KBM-7 (cell line): ENCODE measurements around the gene PRSS21.

Experiments used
- DNase-seq: peaks from one replicate; pipeline ENCODE4 v3.0.0-alpha.2; 2015
- in situ Hi-C: fragments of 300-500 bp; cut with MboI; formaldehyde crosslinking; loops from 2 replicates; pipeline ENCODE4 v1.14.3; 2020; ENCODE audit warnings: low sequenced_read_pairs, low pct_unique_long_range_greater_than_20kb, mixed read lengths

The PRSS21 gene

GRCh38 chr16:2855536-2855935, 38.5 kb downstream of the PRSS21 start:
- in situ Hi-C loops = no loop called here
- DNase-seq = no peak

GRCh38 chr16:2856061-2856670, 39.1 kb downstream of the PRSS21 start:
- DNase-seq = no peak
- in situ Hi-C loops = no loop called here

- in situ Hi-C loops = no loop called here
- no peak for DNase-seq
These were observed 39.8 kb downstream of the PRSS21 start for GRCh38 chr16:2856686-2857450.

GRCh38 chr16:2857451-2858244, 40.6 kb downstream of the PRSS21 start, which contains the start of gene PRSS22:
TSS of gene PRSS22 (minus strand) at chr16:2858170. CDS start at chr16:2858104, 66 bp downstream.
- in situ Hi-C loops = no loop called here
- no peak for DNase-seq

- no peak for DNase-seq
- in situ Hi-C loops = no loop called here
These were observed 41.4 kb downstream of the PRSS21 start for GRCh38 chr16:2858245-2859025.

- no peak for DNase-seq
- in situ Hi-C loops = no loop called here
These were observed 42.7 kb downstream of the PRSS21 start for GRCh38 chr16:2859686-2860265.

GRCh38 chr16:2860826-2861567, 44.0 kb downstream of the PRSS21 start:
- in situ Hi-C loops = no loop called here
- no peak for DNase-seq

GRCh38 chr16:2865651-2866050, 48.6 kb downstream of the PRSS21 start:
- DNase-seq = no peak
- in situ Hi-C loops = no loop called here

- no peak for DNase-seq
- in situ Hi-C loops = no loop called here
These were observed 49.4 kb downstream of the PRSS21 start for GRCh38 chr16:2866431-2866830.

GRCh38 chr16:2867661-2867986, 50.6 kb downstream of the PRSS21 start:
- in situ Hi-C loops = no loop called here
- DNase-seq = no peak

GRCh38 chr16:2867987-2868789, 51.2 kb downstream of the PRSS21 start:
- in situ Hi-C loops = no loop called here
- DNase-seq = peak; percentile 99
